Renal cortex interstitium (tissue), 15 donors: ENCODE data around the gene NME9. TPM values are rescaled to one million over a fixed set of nuclear protein-coding genes. Genes with fewer than 3 reads are reported as not detected.
"Not testable (repeated sequence)": the region's sequence is repeated elsewhere in the genome, so short reads cannot be mapped to it uniquely, and the experiment has no call there.

Source experiments
- DNase-seq, 11 donors: peaks; one replicate each; pipeline ENCODE4 v3.0.0-alpha.2; 2013; ENCODE audit warnings: low read depth in 9 of 11, low spot score in 4 of 11; ENCODE audit errors: extremely low read depth in 1 of 11
- long read RNA-seq, 16 experiments: transcript quantifications; one replicate each; lab custom pipeline, GENCODE V29; 2026
- polyA plus RNA-seq, 3 donors: library from polyadenylated mRNA; unstranded; fragments of 120-200 nt; gene quantifications; one replicate each; pipeline ENCODE4 v1.2.1, GENCODE V29; 2013; ENCODE audit not compliant: insufficient read length in 3 of 3

Gene NME9
- polyA plus RNA-seq: 1 to 10 TPM; 1.8 to 4.9 (median 2.4) TPM
- long read RNA-seq, donor 1: 0 reads
- long read RNA-seq, donor 2: 0 reads
- long read RNA-seq, donor 3: 0 reads
- long read RNA-seq, donor 4: 0 reads
- long read RNA-seq, donor 5: 0 reads
- long read RNA-seq, donor 6: 0 reads
- long read RNA-seq, donor 7: 0 reads
- long read RNA-seq, donor 8: 0 reads
- long read RNA-seq, donor 9: 0 reads
- long read RNA-seq, donor 10: 0 reads
- long read RNA-seq, donor 11: 0 reads
- long read RNA-seq, donor 12: 0 reads
- long read RNA-seq, donor 13: 0 reads
- long read RNA-seq, donor 14: 0 reads
- long read RNA-seq, donor 15: 0 reads
- long read RNA-seq, donor 16: 0 reads

- peak in 10 of 11 donors; percentile 41 to 85 (median 78) for DNase-seq
Measured at GRCh38 chr3:138329127-138329983, at the start of gene NME9. NME9 (minus strand) TSS chr3:138329851; CDS start chr3:138329335, 516 bp downstream.

- DNase-seq: no peak
Measured at GRCh38 chr3:138378990-138379389, 49.3 kb upstream of the NME9 start.

- no peak for DNase-seq
Measured at GRCh38 chr3:138378331-138378730, 48.7 kb upstream of the NME9 start.

- no peak for DNase-seq
Measured at GRCh38 chr3:138377804-138378203, 48.2 kb upstream of the NME9 start.

- DNase-seq: not testable (repeated sequence)
Measured at GRCh38 chr3:138377212-138377611, 47.6 kb upstream of the NME9 start.

- no peak for DNase-seq
Measured at GRCh38 chr3:138376663-138377062, 47.0 kb upstream of the NME9 start.

- DNase-seq: peak in 3 of 11 donors; percentile 13 to 29 (median 16)
Measured at GRCh38 chr3:138375447-138375846, 45.8 kb upstream of the NME9 start.

- no peak for DNase-seq
Measured at GRCh38 chr3:138374573-138375134, 45.0 kb upstream of the NME9 start.

- no peak for DNase-seq
Measured at GRCh38 chr3:138373736-138374094, 44.1 kb upstream of the NME9 start.

- DNase-seq: no peak
Measured at GRCh38 chr3:138373087-138373735, 43.6 kb upstream of the NME9 start.

- no peak for DNase-seq
Measured at GRCh38 chr3:138371070-138371965, 41.7 kb upstream of the NME9 start.

GRCh38 chr3:138370321-138370720, 40.7 kb upstream of the NME9 start:
- DNase-seq: no peak

- no peak for DNase-seq
Measured at GRCh38 chr3:138369151-138369900, 39.7 kb upstream of the NME9 start.

GRCh38 chr3:138367911-138368310, 38.3 kb upstream of the NME9 start:
- no peak for DNase-seq

- DNase-seq: no peak
Measured at GRCh38 chr3:138367326-138367850, 37.7 kb upstream of the NME9 start.

- DNase-seq: no peak
Measured at GRCh38 chr3:138366006-138366759, 36.5 kb upstream of the NME9 start.

- no peak for DNase-seq
Measured at GRCh38 chr3:138365253-138365555, 35.6 kb upstream of the NME9 start.
